ENCODE results near the gene LATS1. TPM values are rescaled to one million over a fixed set of nuclear protein-coding genes. Genes with fewer than 3 reads are reported as not detected.

Gene LATS1
- total and polyA plus RNA-seq, 10 of the 15 experiments (the other 5 are each of a cell fraction or from before 2014, with no cell fraction given), result 2.1 to 15.6 (median 11.0) TPM

GRCh38 chr6:149746147-149746946 is 28.4 kb upstream of the LATS1 start, which contains the start of gene NUP43 (continued):
- no peak for TF ChIP-seq ZNF592 (IDR thresholded peaks at IDR 0.05)
- TF ChIP-seq RFX5 (IDR thresholded peaks at IDR 0.05; ENCODE audit: low read depth, low read length), result 0 out of 2 replicates have a peak, but pooled peaks have one; percentile 26
- 0 out of 2 replicates have a peak, but pooled peaks have one; percentile 48 for TF ChIP-seq ESRRA (IDR thresholded peaks at IDR 0.05; ENCODE audit: low read length)
- TF ChIP-seq CREM (IDR thresholded peaks at IDR 0.05; ENCODE audit: low read depth), result peak; percentile 47; the same call in 1 of the 2 replicates
- no peak for TF ChIP-seq SMAD1 (IDR thresholded peaks at IDR 0.05; ENCODE audit: low read depth, partially characterized antibody)
- TF ChIP-seq FOXM1 (IDR thresholded peaks at IDR 0.05; ENCODE audit: low read depth, low read length), result peak; percentile 14; the same call in 1 of the 2 replicates
- peak; percentile 92 for TF ChIP-seq NR2F1 (conservative IDR thresholded peaks at IDR 0.05)
- TF ChIP-seq ATF7 (IDR thresholded peaks at IDR 0.05; ENCODE audit: low read depth), result no peak
- peak; percentile 41 for TF ChIP-seq CBFB (IDR thresholded peaks at IDR 0.05; ENCODE audit: low read depth)
- no peak for TF ChIP-seq ELK1 (IDR thresholded peaks at IDR 0.05; ENCODE audit: low read depth, low read length)
- no peak for TF ChIP-seq ZBTB4 (CRISPR knock-in tag; IDR thresholded peaks at IDR 0.05)
- TF ChIP-seq SIX5 (IDR thresholded peaks at IDR 0.05; ENCODE audit: low read depth, low read length, severe bottlenecking), result no peak
- TF ChIP-seq E2F8 (IDR thresholded peaks at IDR 0.05; ENCODE audit: low read depth, partially characterized antibody), result no peak
- TF ChIP-seq MLLT1 (IDR thresholded peaks at IDR 0.05), result peak; percentile 68; the same call in 1 of the 2 replicates
- TF ChIP-seq RAD51 (IDR thresholded peaks at IDR 0.05), result no peak
- no peak; the same call in 1 of the 2 replicates for TF ChIP-seq TBL1XR1 (IDR thresholded peaks at IDR 0.05; ENCODE audit: low read depth, low read length)

Measured in GM12878 (cell line).